ENCODE data around the gene LEAP2. TPM values are rescaled to one million over a fixed set of nuclear protein-coding genes. Genes with fewer than 3 reads are reported as not detected.

LEAP2 gene
- total and polyA plus RNA-seq, 10 of the 15 experiments (the other 5 are each of a cell fraction or from before 2014, with no cell fraction given): 1.9 to 8.8 (median 2.3) TPM

GRCh38 chr5:132901036-132901435 lies 27.6 kb downstream of the LEAP2 start:
- ChIA-PET CTCF (interaction anchor here (0.8 to 1.4 kb wide), 3 partner anchors 10 to 18 kb away, joined by 3 to 5 read pairs (median 5); no protein-coding TSS in a partner anchor), SMC1A (ENCODE audit: uncharacterized antibody, unreplicated experiment) (interaction anchor here (2.0 kb wide), 1 partner anchor 10 kb away, joined by 8 read pairs; no protein-coding TSS in a partner anchor), RAD21 (ENCODE audit: unreplicated experiment) (no interaction called here), POLR2A (no interaction called here)
- H3K36me3 ChIP-seq (ENCODE audit: control insufficient read depth in 2 of 2, insufficient read depth in 2 of 2, low read length in 1 of 2): peaks cover 8 to 13% of the 10 kb centered on the region in 2 experiments
- no peaks in the 10 kb centered on the region for H3K4me1 ChIP-seq (ENCODE audit: control insufficient read depth, insufficient read depth, low read length)
- no peak overlapping the region for H3K9ac ChIP-seq (ENCODE audit: control insufficient read depth, insufficient read depth, low read length)
- no peaks in the 10 kb centered on the region; the same call in 1 of the 2 replicates for H3K79me2 ChIP-seq (ENCODE audit: control insufficient read depth, insufficient read depth, low read length)
- FAIRE-seq: no peak
- no peak for TF ChIP-seq ZNF622 (IDR thresholded peaks at IDR 0.05)
- no peak for TF ChIP-seq BCL11A (IDR thresholded peaks at IDR 0.05; ENCODE audit: low read depth, low read length)
- TF ChIP-seq NFIC (IDR thresholded peaks at IDR 0.05; ENCODE audit: low read depth, low read length): no peak
- TF ChIP-seq ATF2 (IDR thresholded peaks at IDR 0.05; ENCODE audit: low read length): no peak
- no peak for TF ChIP-seq DPF2 (IDR thresholded peaks at IDR 0.05)
- no peak for TF ChIP-seq SUZ12 (IDR thresholded peaks at IDR 0.05; ENCODE audit: unreplicated experiment)
- no peak for TF ChIP-seq SMC3 (IDR thresholded peaks at IDR 0.05; ENCODE audit: borderline replicate concordance, low read length)
- TF ChIP-seq E4F1 (IDR thresholded peaks at IDR 0.05; ENCODE audit: borderline replicate concordance, partially characterized antibody): no peak
- TF ChIP-seq BHLHE40 (IDR thresholded peaks at IDR 0.05; ENCODE audit: borderline replicate concordance in 1 of 2, low read depth in 2 of 2, low read length in 1 of 2): no peak
- no peak for TF ChIP-seq CBX3 (IDR thresholded peaks at IDR 0.05; ENCODE audit: borderline replicate concordance, low read depth)
- TF ChIP-seq NR2C1 (IDR thresholded peaks at IDR 0.05): no peak
- TF ChIP-seq MTA3 (IDR thresholded peaks at IDR 0.05; ENCODE audit: borderline replicate concordance, low read length): no peak
- no peak for TF ChIP-seq NBN (IDR thresholded peaks at IDR 0.05)
- no peak for TF ChIP-seq CEBPB (IDR thresholded peaks at IDR 0.05; ENCODE audit: borderline replicate concordance in 1 of 2, low read depth in 2 of 2, low read length in 2 of 2)
- no peak for TF ChIP-seq E2F4 (IDR thresholded peaks at IDR 0.05; ENCODE audit: low read depth, low read length)
- no peak for TF ChIP-seq USF2 (IDR thresholded peaks at IDR 0.05; ENCODE audit: borderline replicate concordance, low read depth, low read length)
- no peaks in the 10 kb centered on the region for H3K27me3 ChIP-seq (replicated peaks in 1 of 2; ENCODE audit: control insufficient read depth in 2 of 2, insufficient read depth in 2 of 2, low read length in 1 of 2)
- H3K9me3 ChIP-seq (replicated peaks; ENCODE audit: control insufficient read depth, insufficient read depth, low read length): no peaks in the 10 kb centered on the region
- no TSS peak for BruUV-seq (replicated peaks)
- ATAC-seq: no peak
- DNase-seq (ENCODE audit: low read depth, low spot score): no peak
- H3K4me3 ChIP-seq: no peak overlapping the region
- no peak overlapping the region for H2AFZ ChIP-seq (ENCODE audit: control insufficient read depth, low read depth, low read length)
- intact Hi-C loops (cut with micrococcal nuclease; ENCODE audit: unreplicated experiment): no loop called here
- H4K20me1 ChIP-seq (ENCODE audit: control insufficient read depth, insufficient read depth): no peaks in the 10 kb centered on the region
- in situ Hi-C loops (cut with MboI): no loop called here
- WGBS (ENCODE audit: insufficient coverage, insufficient replicate concordance, low lambda C conversion rate, missing lambda C conversion rate): 78% methylated on average over 4 of the region's 4 CpGs
- no peak overlapping the region for H3K4me2 ChIP-seq (ENCODE audit: control insufficient read depth, insufficient read depth)
- H3K27ac ChIP-seq (ENCODE audit: control insufficient read depth, insufficient read depth): no peak overlapping the region

All from GM12878 (cell line).